Type B pancreatic cell (in vitro differentiated cells): ENCODE data around the gene TMEM129. TPM values are rescaled to one million over a fixed set of nuclear protein-coding genes. Genes with fewer than 3 reads are reported as not detected.

Experiments
- DNase-seq: peaks from one replicate; pipeline ENCODE4 v3.0.0; 2021; ENCODE audit warnings: mixed read lengths; ENCODE audit not compliant: unreplicated experiment; ENCODE audit errors: extremely low spot score
- H3K27ac Mint-ChIP-seq: 2 replicates; pipeline ENCODE4 v1.8.0; 2021; ENCODE audit warnings: mild to moderate bottlenecking, mixed read lengths
- H3K27me3 Mint-ChIP-seq: 2 replicates; pipeline ENCODE4 v1.8.0; 2021; ENCODE audit warnings: mixed read lengths
- H3K36me3 Mint-ChIP-seq: 2 replicates; pipeline ENCODE4 v1.8.0; 2021; ENCODE audit warnings: mixed read lengths
- H3K4me1 Mint-ChIP-seq: one replicate; pipeline ENCODE4 v1.8.0; 2021; ENCODE audit warnings: mixed read lengths; ENCODE audit not compliant: unreplicated experiment
- H3K4me3 Mint-ChIP-seq: 2 replicates; pipeline ENCODE4 v1.8.0; 2021; ENCODE audit warnings: mild to moderate bottlenecking, mixed read lengths
- H3K9me3 Mint-ChIP-seq: 2 replicates; pipeline ENCODE4 v1.8.0; 2021; ENCODE audit warnings: mixed read lengths
- CTCF ChIP-seq: fragments of 200-600 bp; sonication (generic); conservative IDR thresholded peaks from 2 replicates; pipeline ENCODE4 v1.5.0; 2021; ENCODE audit warnings: antibody characterized with exemption, mild to moderate bottlenecking
- total RNA-seq: library from RNA; stranded (reverse); gene quantifications from 2 replicates; pipeline ENCODE4 v1.2.1, GENCODE V29; 2021; ENCODE audit warnings: low replicate concordance

The TMEM129 gene
- total RNA-seq, 1 donor from 2014 or later: 38.5 TPM

DNA sequence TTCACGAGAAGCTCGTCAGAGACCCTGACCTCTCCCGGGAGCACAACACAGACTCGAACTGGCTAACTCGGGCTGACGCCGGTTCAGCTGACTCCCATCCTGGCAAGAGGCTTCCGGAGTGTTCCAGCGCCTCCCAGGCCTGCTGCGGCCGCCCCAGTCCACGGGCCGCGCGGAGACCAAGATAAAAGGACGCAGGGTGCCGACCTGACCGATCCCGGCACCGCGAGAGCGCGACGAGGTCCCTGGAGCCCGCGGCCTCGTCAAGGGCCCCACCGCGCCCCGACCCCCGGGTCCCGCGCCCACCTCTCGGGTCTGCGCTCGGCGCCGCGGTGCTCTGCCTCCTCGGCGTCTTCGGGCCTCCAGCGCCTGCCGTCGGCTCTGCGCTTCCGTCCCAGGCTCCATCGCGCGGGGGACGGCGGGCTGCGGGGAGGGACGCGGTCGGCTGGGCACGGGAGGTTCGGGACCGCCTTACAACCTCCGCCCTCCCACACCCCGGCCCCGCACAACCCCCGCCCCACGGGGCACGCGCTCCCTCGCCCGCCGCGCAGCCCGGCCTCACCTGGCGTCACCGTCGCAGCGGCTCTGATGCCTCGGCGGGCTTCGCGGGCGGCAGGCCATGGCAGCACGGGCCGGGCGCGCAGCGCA is 9.4 kb downstream of the TMEM129 start:
- H3K27ac Mint-ChIP-seq: peak overlapping the region; percentile 97
- TF ChIP-seq CTCF: no peak
- no peaks in the 10 kb centered on the region for H3K9me3 Mint-ChIP-seq
- H3K36me3 Mint-ChIP-seq: peaks cover 21% of the 10 kb centered on the region
- no peaks in the 10 kb centered on the region for H3K27me3 Mint-ChIP-seq
- peaks cover 24% of the 10 kb centered on the region for H3K4me1 Mint-ChIP-seq
- no peak for DNase-seq
- H3K4me3 Mint-ChIP-seq: peak overlapping the region; percentile 98

DNA sequence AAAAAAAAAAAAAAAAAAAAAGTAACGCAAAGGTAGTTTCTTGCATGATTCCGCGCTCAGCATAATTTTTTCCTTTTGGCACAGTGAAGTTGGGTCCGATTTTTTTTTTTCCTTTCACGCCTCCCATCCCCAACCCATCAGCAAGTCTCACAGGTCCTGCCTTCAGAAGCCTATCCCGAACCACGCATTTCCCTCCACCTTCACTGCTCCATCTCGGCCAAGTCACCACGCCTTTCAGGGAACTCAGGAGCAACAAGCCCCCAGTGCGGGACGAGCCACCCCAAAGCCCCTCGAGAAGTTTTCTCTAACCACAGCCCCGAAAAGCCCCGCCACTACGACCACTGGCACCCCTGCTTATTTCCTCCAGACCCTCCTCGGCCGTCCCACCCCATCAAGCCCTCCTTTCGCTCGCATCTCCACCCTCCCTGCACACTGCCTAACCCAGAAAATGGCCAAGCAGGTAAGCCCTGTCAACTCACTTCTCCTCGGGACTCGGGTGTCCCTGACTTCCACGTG is 10.0 kb downstream of the TMEM129 start:
- DNase-seq: no peak
- H3K4me1 Mint-ChIP-seq: peaks cover 24% of the 10 kb centered on the region
- H3K27me3 Mint-ChIP-seq: no peaks in the 10 kb centered on the region
- peak overlapping the region; percentile 97 for H3K27ac Mint-ChIP-seq
- peak overlapping the region; percentile 98 for H3K4me3 Mint-ChIP-seq
- TF ChIP-seq CTCF: no peak
- peaks cover 25% of the 10 kb centered on the region for H3K36me3 Mint-ChIP-seq
- no peaks in the 10 kb centered on the region for H3K9me3 Mint-ChIP-seq

DNA sequence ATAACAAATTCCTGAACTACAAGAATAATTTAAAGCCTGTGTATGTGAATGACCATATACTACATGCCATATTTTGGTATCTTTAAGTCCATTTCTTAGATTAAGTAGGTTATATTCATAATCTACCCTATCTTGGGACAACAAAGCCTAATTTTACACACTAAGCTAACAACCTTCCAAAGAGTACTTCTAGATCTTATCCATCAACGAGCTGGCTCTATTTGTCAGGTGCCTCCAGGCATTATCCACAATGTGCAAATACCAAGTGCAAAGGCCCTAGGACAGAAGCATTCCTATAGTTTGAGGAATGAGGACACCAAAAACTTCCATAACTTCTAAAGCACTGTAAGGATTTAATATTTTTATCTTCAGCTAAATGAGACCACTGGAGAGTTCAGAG is 12.5 kb downstream of the TMEM129 start:
- Mint-ChIP-seq H3K4me1 (peaks cover 24% of the 10 kb centered on the region), H3K9me3 (no peaks in the 10 kb centered on the region), H3K36me3 (peaks cover 25% of the 10 kb centered on the region), H3K4me3 (peak overlapping the region; percentile 61), H3K27me3 (no peaks in the 10 kb centered on the region), H3K27ac (peak overlapping the region; percentile 72)
- DNase-seq: no peak
- TF ChIP-seq CTCF: no peak

- H3K27me3 Mint-ChIP-seq: no peaks in the 10 kb centered on the region
- H3K27ac Mint-ChIP-seq: no peak overlapping the region
- H3K9me3 Mint-ChIP-seq: no peaks in the 10 kb centered on the region
- no peak for DNase-seq
- peaks cover 28% of the 10 kb centered on the region for H3K36me3 Mint-ChIP-seq
- peaks cover 22% of the 10 kb centered on the region for H3K4me1 Mint-ChIP-seq
- no peak for TF ChIP-seq CTCF
- no peak overlapping the region for H3K4me3 Mint-ChIP-seq
Measured at GRCh38 chr4:1706358-1706757, 14.8 kb downstream of the TMEM129 start.

GRCh38 chr4:1705732-1706131 is 15.4 kb downstream of the TMEM129 start:
- Mint-ChIP-seq H3K27me3 (no peaks in the 10 kb centered on the region), H3K9me3 (no peaks in the 10 kb centered on the region), H3K4me1 (peaks cover 16% of the 10 kb centered on the region), H3K27ac (no peak overlapping the region), H3K36me3 (peaks cover 22% of the 10 kb centered on the region), H3K4me3 (no peak overlapping the region)
- TF ChIP-seq CTCF: no peak
- no peak for DNase-seq
